OCI-LY3 (cell line): ENCODE data around the gene HOXD13.

Source experiments
- EZH2phosphoT487 ChIP-seq: fragments of 200-600 bp; shearing (Covaris generic); IDR thresholded peaks from 2 replicates; pipeline ENCODE4 v1.6.1; 2018; ENCODE audit warnings: antibody characterized with exemption, mixed run types, low read depth
- TF ChIP-seq, protein P1 (sequence below): fragments of 200-600, 300-600 bp; sonication (generic); IDR thresholded peaks from 2 replicates; pipeline ENCODE4 v1.5.1; 2014; ENCODE audit warnings: antibody characterized with exemption, low read length, low read depth

DNA sequence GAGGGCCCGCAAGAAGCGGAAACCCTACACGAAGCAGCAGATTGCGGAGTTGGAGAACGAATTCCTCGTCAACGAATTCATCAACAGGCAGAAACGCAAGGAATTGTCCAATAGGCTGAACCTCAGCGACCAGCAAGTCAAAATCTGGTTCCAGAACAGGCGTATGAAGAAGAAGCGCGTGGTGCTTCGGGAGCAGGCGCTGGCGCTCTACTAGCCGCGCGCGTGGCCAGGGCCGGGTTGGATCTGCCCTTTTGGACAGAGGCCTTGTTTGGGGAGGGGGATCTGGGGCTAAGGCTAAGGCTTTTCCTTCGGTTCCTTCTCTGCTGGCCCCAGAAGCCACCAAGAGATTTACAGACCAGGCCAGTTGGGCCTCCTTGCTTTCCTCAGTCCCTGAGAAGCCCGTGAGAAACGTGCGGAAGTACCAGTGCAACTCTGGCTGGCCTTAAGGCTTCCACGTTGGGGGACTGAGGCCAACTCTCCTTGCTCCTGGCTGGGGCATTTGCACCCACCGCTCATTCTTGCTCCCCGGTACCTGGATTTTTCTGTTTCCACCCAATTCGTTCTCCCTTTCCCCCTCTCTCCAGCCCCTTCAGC, 8.1 kb downstream of the HOXD13 start:
- TF ChIP-seq, protein P1, sequence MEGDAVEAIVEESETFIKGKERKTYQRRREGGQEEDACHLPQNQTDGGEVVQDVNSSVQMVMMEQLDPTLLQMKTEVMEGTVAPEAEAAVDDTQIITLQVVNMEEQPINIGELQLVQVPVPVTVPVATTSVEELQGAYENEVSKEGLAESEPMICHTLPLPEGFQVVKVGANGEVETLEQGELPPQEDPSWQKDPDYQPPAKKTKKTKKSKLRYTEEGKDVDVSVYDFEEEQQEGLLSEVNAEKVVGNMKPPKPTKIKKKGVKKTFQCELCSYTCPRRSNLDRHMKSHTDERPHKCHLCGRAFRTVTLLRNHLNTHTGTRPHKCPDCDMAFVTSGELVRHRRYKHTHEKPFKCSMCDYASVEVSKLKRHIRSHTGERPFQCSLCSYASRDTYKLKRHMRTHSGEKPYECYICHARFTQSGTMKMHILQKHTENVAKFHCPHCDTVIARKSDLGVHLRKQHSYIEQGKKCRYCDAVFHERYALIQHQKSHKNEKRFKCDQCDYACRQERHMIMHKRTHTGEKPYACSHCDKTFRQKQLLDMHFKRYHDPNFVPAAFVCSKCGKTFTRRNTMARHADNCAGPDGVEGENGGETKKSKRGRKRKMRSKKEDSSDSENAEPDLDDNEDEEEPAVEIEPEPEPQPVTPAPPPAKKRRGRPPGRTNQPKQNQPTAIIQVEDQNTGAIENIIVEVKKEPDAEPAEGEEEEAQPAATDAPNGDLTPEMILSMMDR: no peak
- no peak for TF ChIP-seq EZH2phosphoT487
